DOHH2 (cell line): ENCODE results near the gene TUBE1.

Experiments
- H3F3A ChIP-seq: fragments of 200-600 bp; sonication (generic), shearing (Covaris generic); 2 replicates; pipeline ENCODE4 v1.6.0; 2016; ENCODE audit warnings: antibody characterized with exemption, mild to moderate bottlenecking; ENCODE audit not compliant: control insufficient read depth, insufficient read depth
- H3K27ac ChIP-seq: fragments of 200-600 bp; sonication (generic); 2 replicates; pipeline ENCODE4 v1.5.1; 2014; ENCODE audit warnings: low read depth, mild to moderate bottlenecking, low read length, moderate library complexity
- H3K27me3 ChIP-seq: fragments of 200-600 bp; sonication (generic); 2 replicates; pipeline ENCODE4 v1.6.1; 2014; ENCODE audit warnings: mild to moderate bottlenecking, low read length, mixed read lengths; ENCODE audit not compliant: control insufficient read depth
- H3K36me3 ChIP-seq: fragments of 200-600 bp; sonication (generic); 2 replicates; pipeline ENCODE4 v1.6.1; 2014; ENCODE audit warnings: mild to moderate bottlenecking, low read length, moderate library complexity, mixed read lengths; ENCODE audit not compliant: control insufficient read depth
- H3K4me1 ChIP-seq: fragments of 200-600 bp; sonication (generic); 2 replicates; pipeline ENCODE4 v1.6.1; 2014; ENCODE audit warnings: mild to moderate bottlenecking, low read length, mixed read lengths; ENCODE audit not compliant: control insufficient read depth
- H3K4me2 ChIP-seq: fragments of 200-600 bp; sonication (generic); 2 replicates; pipeline ENCODE4 v1.6.0; 2014; ENCODE audit warnings: mild to moderate bottlenecking, low read length, moderate library complexity
- H3K4me3 ChIP-seq: fragments of 200-600 bp; sonication (generic); 2 replicates; pipeline ENCODE4 v1.5.1; 2014; ENCODE audit warnings: mild to moderate bottlenecking, low read length, mixed read lengths
- H3K79me2 ChIP-seq: fragments of 200-600 bp; sonication (generic); 2 replicates; pipeline ENCODE4 v1.6.1; 2014; ENCODE audit warnings: mild to moderate bottlenecking, low read length, mixed read lengths; ENCODE audit not compliant: control insufficient read depth
- H3K9me2 ChIP-seq: fragments of 200-600 bp; sonication (generic); replicated peaks from 2 replicates; pipeline ENCODE4 v1.6.1; 2014; ENCODE audit warnings: mild to moderate bottlenecking, low read length, mixed read lengths; ENCODE audit not compliant: control insufficient read depth
- H3K9me3 ChIP-seq: fragments of 200-600 bp; sonication (generic); 2 replicates; pipeline ENCODE4 v1.6.1; 2014; ENCODE audit warnings: antibody characterized with exemption, low read length, mixed read lengths; ENCODE audit not compliant: control insufficient read depth, insufficient read depth
- H4K20me1 ChIP-seq: fragments of 200-600 bp; sonication (generic); 2 replicates; pipeline ENCODE4 v1.6.0; 2014; ENCODE audit warnings: low read depth, mild to moderate bottlenecking, antibody characterized with exemption, low read length, moderate library complexity; ENCODE audit not compliant: control insufficient read depth, insufficient read depth
- CTCF ChIP-seq: fragments of 200-600 bp; sonication (generic); IDR thresholded peaks from one replicate; pipeline ENCODE4 v1.5.1; 2014; ENCODE audit warnings: antibody characterized with exemption, mild to moderate bottlenecking, low read depth, low read length; ENCODE audit not compliant: poor library complexity, severe bottlenecking
- EZH2phosphoT487 ChIP-seq: fragments of 200-600 bp; sonication (generic); IDR thresholded peaks from 2 replicates; pipeline ENCODE4 v1.6.1; 2017; ENCODE audit warnings: borderline replicate concordance, mild to moderate bottlenecking, antibody characterized with exemption, low read length, moderate library complexity, mixed read lengths

Gene TUBE1

GRCh38 chr6:112086744-112087135 is 542 bp downstream of the TUBE1 start:
- Histone ChIP-seq H3K4me3 (peak overlapping the region; percentile 79), H3K9me2 (no peaks in the 10 kb centered on the region), H3K9me3 (no peaks in the 10 kb centered on the region), H4K20me1 (no peaks in the 10 kb centered on the region), H3K36me3 (peaks cover 29% of the 10 kb centered on the region), H3K27me3 (peaks cover 11% of the 10 kb centered on the region), H3F3A (0 out of 2 replicates have a peak, but pooled peaks cover 3% of the 10 kb centered on the region), H3K4me1 (peaks cover 13% of the 10 kb centered on the region), H3K27ac (peak overlapping the region; percentile 28), H3K79me2 (peaks cover 12% of the 10 kb centered on the region), H3K4me2 (peak overlapping the region; percentile 92)
- TF ChIP-seq EZH2phosphoT487, result no peak
- no peak for TF ChIP-seq CTCF

GRCh38 chr6:112085286-112086065 is 1.8 kb downstream of the TUBE1 start:
- Histone ChIP-seq H3K9me2 (no peaks in the 10 kb centered on the region), H3K27me3 (peaks cover 3% of the 10 kb centered on the region; the same call in 1 of the 2 replicates), H3K36me3 (peaks cover 34% of the 10 kb centered on the region), H3F3A (0 out of 2 replicates have a peak, but pooled peaks cover 4% of the 10 kb centered on the region), H3K4me2 (no peak overlapping the region), H4K20me1 (no peaks in the 10 kb centered on the region), H3K27ac (no peak overlapping the region), H3K4me1 (peaks cover 13% of the 10 kb centered on the region), H3K9me3 (no peaks in the 10 kb centered on the region), H3K79me2 (peaks cover 12% of the 10 kb centered on the region), H3K4me3 (no peak overlapping the region)
- TF ChIP-seq CTCF (no peak), EZH2phosphoT487 (no peak)

DNA sequence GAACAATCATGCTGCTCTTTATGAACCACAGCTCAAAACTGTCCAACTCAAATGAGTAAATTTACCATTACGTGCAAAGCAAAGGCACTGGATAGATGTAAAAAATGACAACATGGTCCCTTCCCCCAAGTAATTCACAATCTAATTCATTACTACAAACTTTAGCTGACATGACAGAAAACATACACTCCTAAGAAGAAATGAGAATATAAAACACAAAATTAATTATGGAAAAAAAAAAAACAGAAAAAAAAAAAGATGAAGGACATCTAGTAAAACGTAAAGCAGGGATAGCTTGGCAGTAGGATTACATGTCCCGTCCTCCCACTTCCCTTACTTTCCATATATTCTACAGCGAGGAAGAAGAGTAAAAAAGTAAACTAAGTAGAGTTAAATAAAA is 5.7 kb downstream of the TUBE1 start:
- Histone ChIP-seq H3K4me2 (no peak overlapping the region), H3K27ac (no peak overlapping the region), H3K27me3 (no peaks in the 10 kb centered on the region), H3K4me1 (peaks cover 8% of the 10 kb centered on the region), H3K79me2 (peaks cover 7% of the 10 kb centered on the region), H3K9me2 (no peaks in the 10 kb centered on the region), H3K4me3 (no peak overlapping the region), H3K36me3 (peaks cover 60% of the 10 kb centered on the region), H3F3A (0 out of 2 replicates have a peak, but pooled peaks cover 4% of the 10 kb centered on the region), H4K20me1 (no peaks in the 10 kb centered on the region), H3K9me3 (no peaks in the 10 kb centered on the region)
- no peak for TF ChIP-seq CTCF
- TF ChIP-seq EZH2phosphoT487, result no peak
